Stimulated activated CD8-positive, alpha-beta memory T cell treated with anti-CD3 and anti-CD28 coated beads, Interleukin-7, amount 100 ng/mL, for 48 hours (primary cell): ENCODE data around the gene AKAP3.

Experiments used
- DNase-seq, 2 donors: peaks; one replicate each; pipeline ENCODE4 v3.0.0-alpha.2; 2020; ENCODE audit warnings: low read depth in 1 of 2; ENCODE audit errors: extremely low read depth in 1 of 2

AKAP3 gene

GRCh38 chr12:4603946-4604345 is 44.9 kb downstream of the AKAP3 start:
- DNase-seq: no peak

- DNase-seq: no peak
Measured at GRCh38 chr12:4603421-4603820, 45.4 kb downstream of the AKAP3 start.

DNA sequence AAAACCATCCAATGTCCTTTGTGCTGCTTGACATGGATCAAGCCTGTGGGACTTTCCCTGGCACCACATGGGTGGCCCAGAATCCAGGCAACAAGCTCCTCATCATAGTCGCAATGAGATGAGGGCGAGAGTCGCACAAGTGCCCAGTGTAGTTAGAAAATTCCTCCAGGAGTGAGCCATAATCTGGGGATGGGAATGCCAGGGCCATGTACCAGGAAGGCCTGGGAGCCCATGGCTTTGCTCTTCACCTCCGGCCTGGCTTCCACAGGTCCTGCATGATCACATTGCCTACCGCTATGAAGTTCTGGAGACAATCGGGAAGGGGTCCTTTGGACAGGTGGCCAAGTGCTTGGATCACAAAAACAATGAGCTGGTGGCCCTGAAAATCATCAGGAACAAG is 53.0 kb downstream of the AKAP3 start:
- DNase-seq: no peak

DNA sequence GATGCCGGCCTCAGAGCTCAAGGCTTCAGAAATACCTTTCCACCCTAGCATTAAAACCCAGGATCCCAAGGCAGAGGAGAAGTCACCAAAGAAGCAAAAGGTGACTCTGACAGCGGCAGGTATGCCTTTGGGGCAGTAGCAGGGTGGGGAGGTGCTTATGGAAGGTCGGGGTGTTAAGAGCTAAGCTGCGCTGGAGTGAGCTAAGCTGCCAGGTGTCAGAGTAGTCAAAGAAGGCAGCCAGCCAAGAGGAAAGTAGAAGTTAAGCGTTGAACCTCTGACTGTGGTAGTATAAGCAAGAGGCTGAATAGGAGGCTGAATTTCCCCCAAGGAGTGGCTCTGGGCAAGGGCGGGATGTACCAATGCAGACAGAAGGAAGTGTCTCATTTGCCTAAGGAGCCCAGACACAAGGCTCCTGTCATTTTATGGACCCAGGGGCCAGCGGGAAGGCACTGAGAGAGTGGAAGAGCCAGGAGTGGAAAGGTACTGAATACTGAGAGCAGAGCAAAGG is 57.6 kb downstream of the AKAP3 start:
- no peak for DNase-seq

DNA sequence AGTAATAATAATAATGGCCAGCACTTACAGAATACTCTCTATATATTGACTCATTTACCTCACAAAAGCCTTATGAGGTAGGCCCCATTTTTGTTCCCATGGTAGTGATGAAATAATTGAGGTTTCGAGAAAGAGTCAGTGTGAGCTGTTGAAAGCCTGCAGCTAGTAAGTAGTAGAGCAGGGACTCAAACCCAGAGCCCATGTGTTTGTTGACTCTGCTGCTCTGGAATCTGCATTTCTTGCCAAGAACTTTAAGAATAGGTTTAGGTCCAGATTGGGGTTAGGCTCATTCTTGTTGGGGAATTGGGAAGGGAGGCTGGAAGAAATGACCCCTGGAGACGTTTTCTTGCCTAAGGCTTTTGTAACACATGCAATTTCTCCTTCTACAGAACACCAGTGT is 58.9 kb downstream of the AKAP3 start:
- no peak for DNase-seq

- no peak for DNase-seq
Measured at GRCh38 chr12:4588916-4589315, 59.9 kb downstream of the AKAP3 start.

GRCh38 chr12:4587108-4587507 is 61.7 kb downstream of the AKAP3 start:
- no peak for DNase-seq

GRCh38 chr12:4586500-4586899 is 62.4 kb downstream of the AKAP3 start:
- no peak for DNase-seq

DNA sequence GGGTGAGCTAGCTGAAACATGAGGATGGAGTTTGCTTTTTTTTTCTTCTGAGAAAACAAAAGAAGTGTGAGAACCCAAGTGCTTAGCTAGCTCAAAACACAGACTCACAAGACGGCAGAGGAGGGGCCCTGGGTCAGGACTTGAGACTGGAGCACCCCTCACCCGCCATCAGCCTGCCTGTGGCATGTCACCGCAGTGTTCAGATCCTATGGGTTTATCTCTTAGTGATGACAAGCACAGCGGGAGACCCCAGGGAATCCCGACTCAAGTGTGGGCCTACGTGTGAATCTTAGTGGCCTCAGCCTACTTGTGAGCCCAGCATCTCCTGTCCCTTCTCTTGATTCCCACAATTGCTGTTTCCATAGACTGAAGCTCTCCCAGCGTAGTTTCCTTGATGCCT is 64.0 kb downstream of the AKAP3 start:
- no peak for DNase-seq

DNA sequence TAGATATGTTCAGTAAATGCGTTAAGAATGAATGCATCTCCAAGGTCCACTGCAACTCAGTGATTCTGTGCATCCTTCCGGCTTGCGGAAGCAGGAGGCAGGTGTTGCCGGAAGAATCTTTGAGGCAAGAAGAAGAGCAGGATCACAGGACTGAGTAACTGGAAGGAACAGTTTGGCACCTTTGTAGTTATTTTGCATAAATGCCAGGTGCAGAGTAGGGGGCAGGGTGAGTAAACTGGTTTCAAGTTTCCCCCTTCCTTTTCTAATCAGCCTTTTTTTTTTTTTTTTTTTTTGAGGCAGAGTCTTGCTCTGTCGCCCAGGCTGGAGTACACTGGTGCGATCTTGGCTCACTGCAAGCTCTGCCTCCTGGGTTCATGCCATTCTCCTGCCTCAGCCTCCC is 64.6 kb downstream of the AKAP3 start:
- DNase-seq: no peak

DNA sequence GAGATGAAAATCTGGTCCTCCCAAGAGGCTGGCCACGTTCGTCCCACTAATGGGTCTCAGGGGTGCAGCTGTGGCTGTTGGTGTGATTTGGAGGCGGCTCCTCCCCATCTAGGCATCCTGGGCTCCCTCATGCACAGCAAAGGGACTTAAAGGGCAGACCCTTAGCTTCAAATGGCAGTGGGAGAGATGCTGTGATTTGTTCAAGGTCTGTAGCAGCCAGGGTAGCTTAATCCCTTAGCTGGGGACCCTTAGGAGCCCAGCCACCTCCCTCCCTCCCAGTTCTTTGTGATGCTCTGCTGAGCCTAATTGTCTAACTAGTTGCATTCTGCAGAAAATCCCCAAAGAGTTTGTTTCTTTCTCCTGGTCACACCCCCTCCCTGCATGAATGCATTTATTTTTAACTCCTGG is 68.6 kb downstream of the AKAP3 start:
- DNase-seq: no peak

DNA sequence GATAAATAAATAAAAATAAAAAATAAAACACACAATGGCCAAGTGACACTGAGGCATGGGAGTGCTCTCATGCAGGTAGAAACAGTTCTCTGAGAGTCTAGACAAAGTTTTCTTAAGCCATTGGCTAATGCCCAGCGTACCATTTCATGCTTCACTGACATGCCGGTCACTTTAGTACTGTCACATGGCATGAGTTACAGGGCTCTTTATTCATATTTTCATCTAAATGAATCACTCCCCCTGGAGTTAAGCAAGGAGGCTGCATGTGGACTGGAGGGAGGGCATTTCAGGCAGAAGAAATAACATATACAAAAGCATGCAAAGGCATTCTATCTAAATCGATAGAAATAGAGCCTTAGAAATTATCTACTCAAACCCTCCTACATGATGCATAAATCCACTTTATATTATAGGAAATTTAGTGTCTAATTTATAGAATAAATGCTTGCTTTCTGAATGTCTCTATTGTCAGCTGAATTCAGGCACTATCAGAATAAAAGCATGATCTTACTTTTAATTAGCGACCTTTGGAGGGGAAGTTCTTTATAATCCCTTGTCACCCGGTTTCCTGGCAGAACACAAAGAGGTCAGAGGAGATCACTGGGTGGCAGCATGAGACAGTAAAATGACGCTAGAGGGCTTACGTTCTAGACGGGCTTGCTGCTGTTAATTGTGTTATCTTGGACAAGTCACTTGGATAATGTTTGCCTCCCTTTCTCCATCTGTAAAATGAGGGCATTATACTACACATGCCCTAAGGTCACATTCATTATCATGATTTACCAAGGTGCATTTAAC is 69.3 kb downstream of the AKAP3 start:
- DNase-seq: no peak

- no peak for DNase-seq
Measured at GRCh38 chr12:4572680-4573079, 76.2 kb downstream of the AKAP3 start.

DNA sequence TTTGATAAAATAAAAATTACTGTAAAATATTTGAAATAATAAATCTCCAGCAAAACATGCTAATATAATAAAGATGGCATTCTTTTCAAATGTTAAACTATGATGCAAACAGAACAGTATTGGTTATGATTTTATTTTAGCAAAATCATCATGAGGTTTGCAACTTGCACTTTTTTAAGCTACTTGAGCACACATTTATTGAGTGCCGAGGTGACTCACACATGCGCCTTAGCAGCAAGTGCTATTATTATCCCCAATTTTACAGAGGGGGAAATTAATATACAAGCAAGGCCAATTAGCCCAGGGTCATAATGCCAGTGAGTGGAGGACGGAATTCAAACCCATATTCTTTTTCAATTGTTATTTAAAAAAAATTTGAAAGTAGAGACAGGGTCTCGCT is 79.6 kb downstream of the AKAP3 start:
- DNase-seq: no peak

- no peak for DNase-seq
Measured at GRCh38 chr12:4567073-4567881, 81.6 kb downstream of the AKAP3 start.

GRCh38 chr12:4566474-4566873 is 82.4 kb downstream of the AKAP3 start:
- no peak for DNase-seq
